K562 (cell line): ENCODE measurements around the gene AKR1A1. TPM values are rescaled to one million over a fixed set of nuclear protein-coding genes. Genes with fewer than 3 reads are reported as not detected.

ENCODE experiments used
- CC2D1A ChIP-seq: fragments of 450-650 bp; IDR thresholded peaks from 2 replicates; pipeline ENCODE4 v1.6.1; 2017; ENCODE audit warnings: mild to moderate bottlenecking
- CEBPG ChIP-seq, 3 experiments: fragments of 200-800 bp in 1 of 3; sonication (Bioruptor generic) in 1 of 3; sonication (generic) in 1 of 3; formaldehyde crosslinking in 1 of 3; IDR thresholded peaks in 2 of 3; conservative IDR thresholded peaks in 1 of 3; 2 replicates each; pipeline versions ENCODE4 v1.6.1 to v1.8.0; 2016 to 2022; ENCODE audit warnings: missing compliant biosample characterization in 2 of 3, missing genetic modification characterization in 2 of 3, mild to moderate bottlenecking in 1 of 3, missing genetic modification reagents in 1 of 3
- ETS2 ChIP-seq: IDR thresholded peaks from 2 replicates; pipeline ENCODE4 v1.6.1; 2016; ENCODE audit warnings: borderline replicate concordance, missing genetic modification characterization, mild to moderate bottlenecking, moderate library complexity, missing compliant biosample characterization; ENCODE audit not compliant: poor library complexity, severe bottlenecking
- FOSL1 ChIP-seq: fragments of 200-800 bp; sonication (Bioruptor generic); conservative IDR thresholded peaks from 2 replicates; pipeline ENCODE4 v1.6.1; 2016; ENCODE audit warnings: missing genetic modification characterization, missing compliant biosample characterization
- IRF2 ChIP-seq: sonication (generic); formaldehyde crosslinking; IDR thresholded peaks from 2 replicates; pipeline ENCODE4 v1.8.1; 2022; ENCODE audit warnings: mild to moderate bottlenecking, missing genetic modification reagents
- KAT2B ChIP-seq: IDR thresholded peaks from one replicate; pipeline ENCODE4 v1.6.1; 2012; ENCODE audit warnings: low read depth, mild to moderate bottlenecking, control low read depth, inconsistent platforms, low read length, moderate library complexity
- KAT7 ChIP-seq: sonication (generic); formaldehyde crosslinking; IDR thresholded peaks from 2 replicates; pipeline ENCODE4 v1.8.0; 2022; ENCODE audit warnings: missing genetic modification reagents, mild to moderate bottlenecking, borderline replicate concordance
- SMARCB1 ChIP-seq: IDR thresholded peaks from 2 replicates; pipeline ENCODE4 v1.6.1; 2011; ENCODE audit warnings: improper control_type of control experiment, low read depth; ENCODE audit not compliant: insufficient read length
- SNRNP70 ChIP-seq: fragments of 200-400 bp; formaldehyde crosslinking; optimal IDR thresholded peaks from 2 replicates; pipeline ENCODE3; 2017; ENCODE audit warnings: low read depth, low read length
- TEAD4 ChIP-seq, 2 experiments: sonication (generic) in 1 of 2; formaldehyde crosslinking in 1 of 2; IDR thresholded peaks; 2 replicates each; pipeline versions ENCODE4 v1.6.1 to v1.8.0; 2012 to 2022; ENCODE audit warnings: borderline replicate concordance in 1 of 2, inconsistent platforms in 1 of 2, low read length in 1 of 2, mild to moderate bottlenecking in 1 of 2, missing genetic modification reagents in 1 of 2
- XRCC4 ChIP-seq: IDR thresholded peaks from one replicate; pipeline ENCODE4 v1.6.1; 2011; ENCODE audit not compliant: insufficient read depth, insufficient read length; ENCODE audit errors: extremely low read depth
- ZFP1 ChIP-seq: fragments of 450-650 bp; formaldehyde crosslinking; IDR thresholded peaks from 2 replicates; pipeline ENCODE4 v1.4.0; 2020; ENCODE audit warnings: mild to moderate bottlenecking, mixed read lengths
- ZNF316 ChIP-seq: fragments of 450-650 bp; IDR thresholded peaks from 2 replicates; pipeline ENCODE4 v1.6.1; 2016
- ZNF644 ChIP-seq: fragments of 200-800 bp; sonication (Bioruptor generic); IDR thresholded peaks from 2 replicates; pipeline ENCODE4 v1.6.1; 2016; ENCODE audit warnings: low read depth, missing genetic modification characterization, missing compliant biosample characterization
- ZNF699 ChIP-seq: fragments of 250-450 bp; sonication (Bioruptor Pico); IDR thresholded peaks from 2 replicates; pipeline ENCODE4 v1.8.0; 2021; ENCODE audit warnings: mild to moderate bottlenecking, moderate library complexity; ENCODE audit not compliant: insufficient replicate concordance
- polyA plus RNA-seq, 8 experiments: library from polyadenylated mRNA; depleted of rRNA in 4 of 8; stranded (reverse) in 5 of 8; unstranded in 3 of 8; fragments of >200 nt; fragmentation: Nextera tagmentation in 2 of 8; fragmentation: Illumina TruSeq in 1 of 8; extraction: Ambion mirVana in 2 of 8; extraction: Trizol in 1 of 8; gene quantifications; 2 replicates each; pipeline versions ENCODE4 v1.2.1 to v1.2.3, GENCODE V29; 2011 to 2014; ENCODE audit warnings: inconsistent platforms in 1 of 8, missing spikeins in 1 of 8
- total RNA-seq, 7 experiments: library from RNA; depleted of rRNA in 6 of 7; stranded (reverse); fragments of >200 nt in 6 of 7; fragmentation: Illumina TruSeq in 2 of 7; extraction: Trizol in 2 of 7; gene quantifications; 2 replicates each; pipeline versions ENCODE4 v1.2.1 to v1.2.3, GENCODE V29; 2011 to 2021; ENCODE audit warnings: low replicate concordance in 1 of 7
- TF ChIP-seq, protein P1 (sequence below): sonication (generic); formaldehyde crosslinking; IDR thresholded peaks from 2 replicates; pipeline ENCODE4 v1.8.1; 2023; ENCODE audit warnings: mild to moderate bottlenecking, missing genetic modification reagents
- TF ChIP-seq, protein P2 (sequence below): sonication (generic); formaldehyde crosslinking; IDR thresholded peaks from 2 replicates; pipeline ENCODE4 v1.8.0; 2023; ENCODE audit warnings: mild to moderate bottlenecking, missing genetic modification reagents
- TF ChIP-seq, protein P3 (sequence below), 2 experiments: fragments of 450-650 bp in 1 of 2; sonication (generic) in 1 of 2; formaldehyde crosslinking in 1 of 2; IDR thresholded peaks in 1 of 2; conservative IDR thresholded peaks in 1 of 2; 2 replicates each; pipeline versions ENCODE4 v1.6.1 to v1.8.1; 2016 to 2023; ENCODE audit warnings: mild to moderate bottlenecking in 2 of 2, moderate library complexity in 2 of 2, inconsistent platforms in 1 of 2, missing genetic modification reagents in 1 of 2

Gene AKR1A1
- total and polyA plus RNA-seq, 9 of the 15 experiments (the other 6 are each of a cell fraction or from before 2014, with no cell fraction given) = 68.6 to 211 (median 132) TPM

DNA sequence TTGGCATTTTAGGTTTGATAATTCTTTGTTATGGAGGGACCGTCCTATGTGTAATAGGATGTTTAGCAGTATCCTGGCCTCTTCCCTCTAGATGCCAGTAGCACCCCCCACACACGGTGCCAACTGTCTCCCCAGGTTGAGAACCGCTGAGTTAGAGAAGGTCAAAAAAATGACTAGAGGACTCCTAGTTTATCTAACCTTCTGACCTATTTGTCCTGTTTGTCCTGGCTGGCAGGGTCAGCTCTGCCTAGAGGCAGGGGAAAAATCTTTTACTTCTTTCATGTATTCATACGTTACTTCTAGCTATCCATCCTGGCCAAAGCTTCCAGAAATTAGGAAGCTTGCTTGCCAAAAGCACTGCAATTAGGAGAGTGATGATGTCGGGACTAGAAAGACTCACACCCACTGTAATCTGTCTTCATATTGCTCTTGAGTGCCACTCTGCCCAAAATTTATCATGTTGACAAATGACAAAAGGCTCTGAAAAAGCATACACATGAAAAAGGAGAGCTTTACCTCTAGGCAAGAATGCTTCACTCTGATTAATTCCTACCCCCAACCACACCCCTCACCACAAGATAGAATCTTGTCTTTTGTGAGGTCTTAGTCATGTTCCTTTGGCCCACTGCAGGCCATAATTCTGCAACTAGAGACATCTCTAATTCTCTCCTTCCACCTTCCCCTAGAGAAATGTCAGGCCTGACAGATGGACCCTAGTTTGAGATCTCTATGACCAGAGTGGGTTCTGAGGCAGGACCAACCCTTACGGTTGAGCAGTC is 14.4 kb upstream of the AKR1A1 start (continued):
- no peak for TF ChIP-seq CEBPG (CRISPR knock-in tag; IDR thresholded peaks at IDR 0.05)
- no peak for TF ChIP-seq CEBPG (tag; conservative IDR thresholded peaks at IDR 0.05 in 1 of 2, IDR thresholded peaks at IDR 0.05 in 1 of 2)
- TF ChIP-seq, protein P1, sequence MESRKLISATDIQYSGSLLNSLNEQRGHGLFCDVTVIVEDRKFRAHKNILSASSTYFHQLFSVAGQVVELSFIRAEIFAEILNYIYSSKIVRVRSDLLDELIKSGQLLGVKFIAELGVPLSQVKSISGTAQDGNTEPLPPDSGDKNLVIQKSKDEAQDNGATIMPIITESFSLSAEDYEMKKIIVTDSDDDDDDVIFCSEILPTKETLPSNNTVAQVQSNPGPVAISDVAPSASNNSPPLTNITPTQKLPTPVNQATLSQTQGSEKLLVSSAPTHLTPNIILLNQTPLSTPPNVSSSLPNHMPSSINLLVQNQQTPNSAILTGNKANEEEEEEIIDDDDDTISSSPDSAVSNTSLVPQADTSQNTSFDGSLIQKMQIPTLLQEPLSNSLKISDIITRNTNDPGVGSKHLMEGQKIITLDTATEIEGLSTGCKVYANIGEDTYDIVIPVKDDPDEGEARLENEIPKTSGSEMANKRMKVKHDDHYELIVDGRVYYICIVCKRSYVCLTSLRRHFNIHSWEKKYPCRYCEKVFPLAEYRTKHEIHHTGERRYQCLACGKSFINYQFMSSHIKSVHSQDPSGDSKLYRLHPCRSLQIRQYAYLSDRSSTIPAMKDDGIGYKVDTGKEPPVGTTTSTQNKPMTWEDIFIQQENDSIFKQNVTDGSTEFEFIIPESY (CRISPR knock-in tag) = no peak
- TF ChIP-seq ZNF644 (tag) = no peak
- no peak for TF ChIP-seq IRF2 (CRISPR knock-in tag)
- TF ChIP-seq TEAD4 (IDR thresholded peaks at IDR 0.05; ENCODE audit: low read length) = 0 out of 2 replicates have a peak, but pooled peaks have one; percentile 23
- no peak for TF ChIP-seq TEAD4 (CRISPR knock-in tag; IDR thresholded peaks at IDR 0.05; ENCODE audit: borderline replicate concordance)
- TF ChIP-seq CC2D1A = no peak
- no peak for TF ChIP-seq SMARCB1
- TF ChIP-seq ZNF699 (CRISPR knock-in tag) = no peak
- TF ChIP-seq XRCC4 = no peak
- TF ChIP-seq FOSL1 (tag) = peak; percentile 67
- no peak for TF ChIP-seq KAT2B
- 0 out of 2 replicates have a peak, but pooled peaks have one; percentile 10 for TF ChIP-seq ZNF316
- no peak for TF ChIP-seq ETS2 (tag)
- TF ChIP-seq, protein P2, sequence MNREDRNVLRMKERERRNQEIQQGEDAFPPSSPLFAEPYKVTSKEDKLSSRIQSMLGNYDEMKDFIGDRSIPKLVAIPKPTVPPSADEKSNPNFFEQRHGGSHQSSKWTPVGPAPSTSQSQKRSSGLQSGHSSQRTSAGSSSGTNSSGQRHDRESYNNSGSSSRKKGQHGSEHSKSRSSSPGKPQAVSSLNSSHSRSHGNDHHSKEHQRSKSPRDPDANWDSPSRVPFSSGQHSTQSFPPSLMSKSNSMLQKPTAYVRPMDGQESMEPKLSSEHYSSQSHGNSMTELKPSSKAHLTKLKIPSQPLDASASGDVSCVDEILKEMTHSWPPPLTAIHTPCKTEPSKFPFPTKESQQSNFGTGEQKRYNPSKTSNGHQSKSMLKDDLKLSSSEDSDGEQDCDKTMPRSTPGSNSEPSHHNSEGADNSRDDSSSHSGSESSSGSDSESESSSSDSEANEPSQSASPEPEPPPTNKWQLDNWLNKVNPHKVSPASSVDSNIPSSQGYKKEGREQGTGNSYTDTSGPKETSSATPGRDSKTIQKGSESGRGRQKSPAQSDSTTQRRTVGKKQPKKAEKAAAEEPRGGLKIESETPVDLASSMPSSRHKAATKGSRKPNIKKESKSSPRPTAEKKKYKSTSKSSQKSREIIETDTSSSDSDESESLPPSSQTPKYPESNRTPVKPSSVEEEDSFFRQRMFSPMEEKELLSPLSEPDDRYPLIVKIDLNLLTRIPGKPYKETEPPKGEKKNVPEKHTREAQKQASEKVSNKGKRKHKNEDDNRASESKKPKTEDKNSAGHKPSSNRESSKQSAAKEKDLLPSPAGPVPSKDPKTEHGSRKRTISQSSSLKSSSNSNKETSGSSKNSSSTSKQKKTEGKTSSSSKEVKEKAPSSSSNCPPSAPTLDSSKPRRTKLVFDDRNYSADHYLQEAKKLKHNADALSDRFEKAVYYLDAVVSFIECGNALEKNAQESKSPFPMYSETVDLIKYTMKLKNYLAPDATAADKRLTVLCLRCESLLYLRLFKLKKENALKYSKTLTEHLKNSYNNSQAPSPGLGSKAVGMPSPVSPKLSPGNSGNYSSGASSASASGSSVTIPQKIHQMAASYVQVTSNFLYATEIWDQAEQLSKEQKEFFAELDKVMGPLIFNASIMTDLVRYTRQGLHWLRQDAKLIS = no peak
- TF ChIP-seq, protein P3, sequence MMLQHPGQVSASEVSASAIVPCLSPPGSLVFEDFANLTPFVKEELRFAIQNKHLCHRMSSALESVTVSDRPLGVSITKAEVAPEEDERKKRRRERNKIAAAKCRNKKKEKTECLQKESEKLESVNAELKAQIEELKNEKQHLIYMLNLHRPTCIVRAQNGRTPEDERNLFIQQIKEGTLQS (IDR thresholded peaks at IDR 0.05) = peak; percentile 18; the same call in 1 of the 2 replicates
- TF ChIP-seq, protein P3 (CRISPR knock-in tag; conservative IDR thresholded peaks at IDR 0.05) = no peak
- TF ChIP-seq KAT7 (CRISPR knock-in tag) = no peak
- TF ChIP-seq ZFP1 (CRISPR knock-in tag) = no peak
- TF ChIP-seq SNRNP70 = no peak
